Middle frontal gyrus (tissue), 1 donor: Measurements from ENCODE around the gene MAML3.

Experiments
- DNase-seq: peaks from one replicate; pipeline ENCODE4 v3.0.0-alpha.2; 2015; ENCODE audit warnings: low spot score; ENCODE audit errors: extremely low spot score

MAML3 gene

GRCh38 chr4:140047786-140048185, 106.2 kb downstream of the MAML3 start:
- no peak for DNase-seq

DNA sequence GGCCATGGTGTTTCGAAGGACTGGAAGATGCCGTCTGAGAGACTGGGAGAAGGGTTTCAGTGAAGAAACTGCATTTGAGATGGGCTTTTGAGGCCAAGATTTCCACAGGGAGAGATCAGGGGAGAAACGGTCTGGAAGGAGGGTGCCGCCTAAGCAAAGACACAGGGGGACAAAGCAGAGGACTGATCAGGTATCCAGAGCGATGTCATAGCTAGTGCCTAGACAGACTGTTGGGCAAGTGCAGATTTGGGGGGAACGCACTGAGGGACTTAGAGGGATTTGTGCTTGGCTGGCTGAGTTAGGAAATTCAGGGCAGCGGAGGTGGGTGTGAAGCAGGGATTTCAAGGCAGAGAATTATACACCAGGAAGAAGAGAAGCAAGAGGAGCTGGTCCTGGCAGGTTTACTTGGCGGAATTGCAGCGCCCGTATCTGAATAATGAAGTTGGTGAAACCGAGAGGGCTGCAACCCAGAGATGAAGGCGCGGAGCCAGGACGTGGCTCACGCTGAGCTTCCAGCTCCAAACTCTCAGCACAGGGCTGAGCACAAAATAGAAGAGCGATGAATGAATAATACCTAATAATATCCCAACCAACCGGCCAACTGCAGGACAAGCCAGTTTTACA, 106.9 kb downstream of the MAML3 start:
- DNase-seq, result no peak

DNA sequence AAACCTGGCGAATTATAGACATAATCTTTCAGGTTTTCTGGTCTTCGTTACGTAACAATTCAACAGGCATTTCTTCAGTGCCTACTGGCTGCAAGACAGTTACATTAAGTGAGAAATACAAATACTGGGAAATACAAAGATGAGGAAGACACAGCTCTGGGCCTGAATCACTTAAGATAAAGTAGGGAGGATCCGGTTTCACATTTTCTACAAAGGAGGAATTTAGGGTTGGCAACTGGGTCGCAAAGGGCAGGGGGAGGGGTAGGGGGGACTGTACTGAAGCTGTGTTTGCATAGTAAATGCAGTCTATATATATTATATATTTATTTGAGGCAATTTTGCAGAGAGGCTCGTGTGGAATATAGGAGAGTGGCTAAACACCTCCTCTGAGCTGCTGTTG, 107.4 kb downstream of the MAML3 start:
- DNase-seq, result no peak

GRCh38 chr4:140046016-140046415, 108.0 kb downstream of the MAML3 start:
- no peak for DNase-seq

GRCh38 chr4:140044337-140044902, 109.6 kb downstream of the MAML3 start:
- no peak for DNase-seq

DNA sequence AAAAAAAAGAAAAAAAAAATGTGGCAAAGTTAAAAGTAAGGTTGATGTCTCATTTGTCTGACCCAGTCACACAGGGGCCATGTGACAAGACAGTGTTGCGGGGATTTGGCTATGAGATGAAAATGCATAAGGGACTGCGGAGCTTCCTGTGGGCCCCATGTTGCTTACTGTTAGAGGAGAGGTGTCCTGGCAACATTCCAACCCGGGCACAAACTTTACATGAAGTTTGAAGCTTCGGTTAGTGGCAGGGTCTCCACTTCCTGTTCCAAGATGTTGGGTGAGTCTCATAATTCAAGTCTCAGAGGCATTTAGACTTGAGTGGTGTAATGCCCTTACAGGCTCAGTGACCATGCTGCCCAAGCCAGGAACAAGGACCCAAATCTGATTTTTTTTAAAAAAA, 111.3 kb downstream of the MAML3 start:
- DNase-seq, result no peak

- no peak for DNase-seq
Measured at GRCh38 chr4:140038031-140038533, 115.9 kb downstream of the MAML3 start.

- no peak for DNase-seq
Measured at GRCh38 chr4:140037353-140038030, 116.5 kb downstream of the MAML3 start.

- no peak for DNase-seq
Measured at GRCh38 chr4:140031706-140032105, 122.3 kb downstream of the MAML3 start.

- DNase-seq, result no peak
Measured at GRCh38 chr4:140031061-140031460, 122.9 kb downstream of the MAML3 start.

- DNase-seq, result no peak
Measured at GRCh38 chr4:140028676-140029517, 125.1 kb downstream of the MAML3 start.

- no peak for DNase-seq
Measured at GRCh38 chr4:140028101-140028500, 125.9 kb downstream of the MAML3 start.

- no peak for DNase-seq
Measured at GRCh38 chr4:140027101-140027500, 126.9 kb downstream of the MAML3 start.

DNA sequence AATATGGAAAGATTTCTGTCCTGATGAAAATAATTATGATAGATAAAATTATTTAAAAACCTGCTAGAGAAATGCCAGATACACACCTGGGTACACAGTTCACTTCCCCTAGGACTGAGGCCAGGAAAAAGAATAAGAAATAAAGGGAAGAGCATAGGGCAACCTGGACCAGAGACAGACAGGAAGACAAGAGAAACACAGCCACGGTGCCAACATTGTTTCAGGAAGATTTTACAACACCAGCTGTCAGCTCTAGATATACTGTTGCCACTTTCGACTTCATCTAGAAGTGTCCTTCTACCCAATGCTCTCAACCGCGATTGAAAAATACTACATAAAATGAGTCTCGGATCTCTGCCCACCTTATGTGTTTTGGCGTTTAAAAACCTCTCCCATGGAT, 128.5 kb downstream of the MAML3 start:
- no peak for DNase-seq

DNA sequence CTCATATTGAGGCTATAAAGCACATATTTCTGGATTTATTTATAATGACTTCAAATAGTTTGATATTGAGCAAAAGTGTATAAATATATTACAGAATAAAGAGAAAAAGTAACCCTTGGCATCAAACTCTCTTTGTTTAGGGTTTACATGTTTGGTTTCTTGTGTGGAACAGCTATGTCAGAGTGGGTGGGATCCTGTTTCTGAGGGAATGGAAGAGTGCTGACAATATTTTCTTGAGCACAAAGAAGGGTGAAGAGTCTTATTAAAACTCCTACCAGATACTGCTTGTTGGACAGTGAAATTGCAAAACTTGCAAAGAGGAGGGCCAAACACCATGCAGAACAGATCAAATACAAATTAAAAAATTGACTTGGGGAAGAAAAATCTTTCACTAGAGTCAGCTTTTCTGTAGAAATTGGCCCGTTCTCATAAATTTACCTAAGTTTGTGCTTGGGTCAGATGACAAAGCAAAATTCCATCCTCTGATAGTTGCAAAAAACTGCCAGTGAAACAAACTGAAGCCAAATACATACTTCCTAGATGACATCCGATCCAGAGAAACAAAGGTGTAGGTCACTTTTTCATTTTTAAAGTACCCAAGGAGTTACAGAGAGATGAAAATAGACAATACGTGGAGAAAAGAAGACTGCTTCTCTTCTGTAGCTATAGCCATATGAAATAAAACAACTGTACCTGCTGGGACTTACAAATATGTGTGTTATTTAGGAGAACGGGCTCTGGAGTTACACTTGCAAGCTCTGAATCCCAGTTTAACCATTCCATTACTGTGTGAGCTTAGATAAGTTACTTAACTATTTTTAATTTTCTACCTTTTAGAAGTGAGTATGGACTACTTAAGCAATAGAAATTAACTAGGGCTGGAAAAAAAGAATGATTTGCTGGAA, 133.3 kb downstream of the MAML3 start:
- DNase-seq, result no peak

DNA sequence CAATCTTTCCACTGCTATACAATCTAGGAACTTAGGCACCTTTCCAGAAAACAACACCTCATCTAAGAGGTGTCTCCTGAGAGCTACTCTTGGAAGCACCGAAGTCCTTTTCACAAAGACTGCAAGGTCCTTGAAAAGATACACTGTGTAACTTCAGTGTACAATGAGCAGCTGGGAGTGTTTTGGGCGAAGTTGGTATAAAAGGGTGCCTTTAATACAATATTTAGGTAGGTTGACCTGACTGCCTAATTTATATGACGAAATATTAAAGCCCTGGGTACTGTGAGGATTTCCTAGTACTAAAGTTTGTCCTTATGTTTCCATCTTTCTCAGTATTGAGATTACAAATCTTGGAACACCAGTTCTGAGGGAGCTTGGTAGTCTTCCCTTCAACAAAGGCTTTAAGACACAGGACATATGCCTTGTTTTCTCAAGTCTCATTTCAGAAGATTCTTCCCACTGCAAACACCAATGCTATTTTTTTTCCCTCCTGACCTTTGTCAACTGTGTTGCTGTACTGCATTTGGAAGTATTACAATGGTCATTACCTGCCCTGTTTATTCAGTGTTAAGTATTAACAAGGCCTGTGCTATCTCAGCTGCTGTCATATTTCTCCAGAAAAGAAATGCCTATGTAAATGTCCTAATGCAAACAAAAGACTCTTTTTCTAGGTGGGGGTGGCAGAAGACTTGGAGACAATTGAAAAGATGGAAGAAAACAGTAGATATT, 134.2 kb downstream of the MAML3 start:
- DNase-seq, result no peak

GRCh38 chr4:140018931-140019618, 134.9 kb downstream of the MAML3 start:
- DNase-seq, result no peak

GRCh38 chr4:140014284-140014683, 139.7 kb downstream of the MAML3 start:
- no peak for DNase-seq

DNA sequence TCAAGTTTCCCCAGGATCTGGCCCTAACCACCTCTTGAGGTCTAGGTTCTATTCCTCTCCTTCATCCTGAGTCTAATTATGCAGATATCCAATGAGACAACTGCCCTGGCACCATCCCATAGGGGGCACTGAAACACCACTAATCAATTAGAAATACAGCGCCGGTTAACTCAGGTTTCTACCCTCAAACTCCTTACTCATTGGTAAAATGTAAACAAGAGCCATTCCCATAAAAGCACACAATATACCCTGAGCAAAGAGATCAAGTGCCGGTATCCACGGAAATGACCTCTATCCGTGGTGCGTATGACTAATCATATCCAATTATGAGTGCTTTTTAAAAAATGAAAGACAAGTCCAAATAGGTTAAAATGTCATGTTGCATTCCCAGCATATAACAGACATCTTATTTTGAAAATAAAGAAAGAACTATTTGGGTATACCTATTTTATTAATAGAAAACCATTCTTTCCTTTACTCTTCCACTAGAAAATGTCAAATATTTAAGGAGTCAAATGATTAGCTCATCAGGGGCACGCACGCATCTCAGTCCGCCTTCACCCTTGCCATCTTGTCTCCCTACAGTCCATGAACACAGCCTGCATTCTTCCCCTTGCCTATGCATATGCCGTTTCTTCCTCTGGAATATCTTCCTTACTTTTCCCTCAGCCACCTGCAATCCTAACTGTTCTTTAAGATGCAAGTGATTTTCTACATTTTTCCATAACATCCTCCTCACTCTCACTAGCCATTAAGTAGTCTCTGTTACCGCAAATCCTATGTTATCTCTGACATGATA, 141.1 kb downstream of the MAML3 start:
- no peak for DNase-seq
